Measurements from ENCODE around the gene ISG20L2.

The ISG20L2 gene

DNA sequence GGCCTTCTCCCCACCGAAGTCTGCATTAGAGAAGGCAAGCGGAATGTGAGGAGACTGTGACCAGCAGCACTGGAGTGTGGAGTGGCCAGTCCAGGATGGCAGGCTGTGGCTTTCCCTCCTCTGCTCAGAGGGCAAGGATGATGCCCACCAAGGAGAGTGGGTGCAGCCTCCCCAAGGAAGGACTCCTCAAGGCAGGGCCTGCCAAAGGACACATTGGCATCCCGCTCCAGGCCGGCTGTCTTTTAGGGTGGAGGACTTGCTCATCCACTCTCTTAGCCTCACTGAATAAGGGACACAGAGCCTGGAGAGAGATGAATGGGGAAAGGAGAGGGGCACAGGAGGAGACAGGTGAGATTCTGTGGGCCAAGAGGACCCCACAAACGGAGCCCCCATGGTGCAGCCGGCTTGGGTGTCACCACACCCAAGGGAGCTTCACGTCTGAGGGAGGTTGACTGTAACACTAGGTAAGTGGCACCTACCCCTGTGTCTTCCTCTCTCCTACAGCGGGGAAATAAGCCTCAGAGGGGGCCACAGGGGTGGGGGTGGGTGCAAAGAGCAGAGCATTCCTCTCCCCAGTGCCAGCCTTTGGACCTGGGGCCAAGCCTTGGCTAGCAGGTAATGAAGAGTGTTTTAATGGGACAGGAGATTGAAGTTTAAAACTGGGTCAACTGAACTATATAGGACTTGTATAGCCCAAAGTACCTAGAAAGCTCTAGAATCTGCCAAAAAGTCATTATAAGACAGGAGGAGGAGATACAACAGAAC, 47.2 kb downstream of the ISG20L2 start:
- Histone ChIP-seq H3K4me3 (replicated peaks; ENCODE audit: low read depth, low read length) (no peak overlapping the region), H3K36me3 (ENCODE audit: control insufficient read depth, insufficient read depth, low read length) (no peaks in the 10 kb centered on the region), H3K27me3 (replicated peaks; ENCODE audit: control insufficient read depth, insufficient read depth, low read length) (peaks cover 5% of the 10 kb centered on the region)
- DNase-seq (ENCODE audit: extremely low read depth, insufficient read length): no peak
- TF ChIP-seq, protein P1, sequence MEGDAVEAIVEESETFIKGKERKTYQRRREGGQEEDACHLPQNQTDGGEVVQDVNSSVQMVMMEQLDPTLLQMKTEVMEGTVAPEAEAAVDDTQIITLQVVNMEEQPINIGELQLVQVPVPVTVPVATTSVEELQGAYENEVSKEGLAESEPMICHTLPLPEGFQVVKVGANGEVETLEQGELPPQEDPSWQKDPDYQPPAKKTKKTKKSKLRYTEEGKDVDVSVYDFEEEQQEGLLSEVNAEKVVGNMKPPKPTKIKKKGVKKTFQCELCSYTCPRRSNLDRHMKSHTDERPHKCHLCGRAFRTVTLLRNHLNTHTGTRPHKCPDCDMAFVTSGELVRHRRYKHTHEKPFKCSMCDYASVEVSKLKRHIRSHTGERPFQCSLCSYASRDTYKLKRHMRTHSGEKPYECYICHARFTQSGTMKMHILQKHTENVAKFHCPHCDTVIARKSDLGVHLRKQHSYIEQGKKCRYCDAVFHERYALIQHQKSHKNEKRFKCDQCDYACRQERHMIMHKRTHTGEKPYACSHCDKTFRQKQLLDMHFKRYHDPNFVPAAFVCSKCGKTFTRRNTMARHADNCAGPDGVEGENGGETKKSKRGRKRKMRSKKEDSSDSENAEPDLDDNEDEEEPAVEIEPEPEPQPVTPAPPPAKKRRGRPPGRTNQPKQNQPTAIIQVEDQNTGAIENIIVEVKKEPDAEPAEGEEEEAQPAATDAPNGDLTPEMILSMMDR (IDR thresholded peaks at IDR 0.05; ENCODE audit: insufficient read depth, low read length, poor library complexity, severe bottlenecking): no peak

DNA sequence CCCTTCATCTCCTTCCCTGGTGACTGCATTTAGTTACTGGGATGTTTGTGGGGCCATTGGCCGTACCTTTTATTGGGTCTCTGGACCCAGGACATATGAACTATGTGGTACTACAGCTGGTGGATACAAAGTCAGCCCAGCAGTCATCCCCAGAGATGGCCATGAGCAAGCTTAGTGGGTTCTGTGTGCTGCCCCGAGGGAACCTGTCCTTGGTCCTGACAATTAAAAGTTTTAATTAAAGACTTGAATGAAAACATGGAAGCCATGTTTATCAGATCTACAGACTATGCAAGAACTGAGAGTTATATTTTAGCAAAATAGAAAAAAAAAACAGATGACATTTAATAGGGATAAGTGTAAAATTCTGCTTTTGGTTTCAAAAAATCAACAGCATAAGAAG, 48.5 kb downstream of the ISG20L2 start:
- no peak for DNase-seq (ENCODE audit: extremely low read depth, insufficient read length)
- Histone ChIP-seq H3K4me3 (replicated peaks; ENCODE audit: low read depth, low read length) (no peak overlapping the region), H3K27me3 (replicated peaks; ENCODE audit: control insufficient read depth, insufficient read depth, low read length) (peaks cover 5% of the 10 kb centered on the region), H3K36me3 (ENCODE audit: control insufficient read depth, insufficient read depth, low read length) (no peaks in the 10 kb centered on the region)
- TF ChIP-seq, protein P1 (IDR thresholded peaks at IDR 0.05; ENCODE audit: insufficient read depth, low read length, poor library complexity, severe bottlenecking): no peak

DNA sequence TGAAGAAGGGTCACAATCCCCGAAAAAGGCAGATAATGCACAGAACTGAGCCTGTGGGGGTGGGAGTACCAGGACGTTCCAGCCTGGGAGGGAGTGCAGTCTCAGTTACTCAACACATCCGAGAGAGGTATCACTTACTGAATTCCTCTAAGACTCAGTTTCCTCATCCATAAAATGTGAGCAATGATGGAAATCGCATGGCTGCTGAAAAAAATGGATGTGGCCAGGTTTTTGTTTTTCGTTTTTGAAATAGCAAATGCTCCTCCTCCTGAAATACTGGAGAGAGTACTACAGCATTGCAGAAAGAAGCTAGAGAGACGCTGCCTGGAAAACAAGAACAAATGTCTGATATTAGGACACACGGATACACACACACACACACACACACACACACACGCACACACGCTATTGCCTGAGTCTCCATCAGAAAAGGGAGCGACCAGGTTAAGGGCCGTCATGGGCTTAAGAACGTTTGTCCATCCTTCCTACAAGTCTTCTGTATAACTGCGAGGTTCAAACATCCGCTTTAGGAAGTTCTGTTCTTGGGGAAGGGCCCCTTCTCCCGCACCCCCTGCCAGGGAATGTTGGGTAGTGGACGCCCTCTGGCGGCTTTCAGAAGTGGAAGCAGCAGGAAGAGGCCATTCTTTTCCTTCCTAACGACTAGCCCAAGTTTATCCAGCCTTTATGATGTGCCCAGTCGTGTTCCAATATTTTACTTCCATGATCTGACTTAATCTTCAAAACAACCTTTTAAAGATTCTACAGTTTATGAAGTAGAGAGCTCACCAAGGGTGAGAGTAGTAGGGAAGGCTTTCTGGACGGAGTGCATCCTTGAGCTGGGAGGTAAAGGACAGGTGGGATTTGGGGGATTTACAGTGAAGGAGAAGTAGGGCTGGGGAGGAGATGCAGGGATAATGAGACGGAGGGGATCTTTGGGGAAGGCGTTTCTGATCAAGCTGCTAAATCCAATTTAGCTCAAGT, 50.7 kb downstream of the ISG20L2 start:
- Histone ChIP-seq H3K4me3 (replicated peaks; ENCODE audit: low read depth, low read length) (no peak overlapping the region), H3K27me3 (replicated peaks; ENCODE audit: control insufficient read depth, insufficient read depth, low read length) (peaks cover 3% of the 10 kb centered on the region), H3K36me3 (ENCODE audit: control insufficient read depth, insufficient read depth, low read length) (no peaks in the 10 kb centered on the region)
- peak; percentile 56 for DNase-seq (ENCODE audit: extremely low read depth, insufficient read length)
- TF ChIP-seq, protein P1 (IDR thresholded peaks at IDR 0.05; ENCODE audit: insufficient read depth, low read length, poor library complexity, severe bottlenecking): peak; percentile 83

DNA sequence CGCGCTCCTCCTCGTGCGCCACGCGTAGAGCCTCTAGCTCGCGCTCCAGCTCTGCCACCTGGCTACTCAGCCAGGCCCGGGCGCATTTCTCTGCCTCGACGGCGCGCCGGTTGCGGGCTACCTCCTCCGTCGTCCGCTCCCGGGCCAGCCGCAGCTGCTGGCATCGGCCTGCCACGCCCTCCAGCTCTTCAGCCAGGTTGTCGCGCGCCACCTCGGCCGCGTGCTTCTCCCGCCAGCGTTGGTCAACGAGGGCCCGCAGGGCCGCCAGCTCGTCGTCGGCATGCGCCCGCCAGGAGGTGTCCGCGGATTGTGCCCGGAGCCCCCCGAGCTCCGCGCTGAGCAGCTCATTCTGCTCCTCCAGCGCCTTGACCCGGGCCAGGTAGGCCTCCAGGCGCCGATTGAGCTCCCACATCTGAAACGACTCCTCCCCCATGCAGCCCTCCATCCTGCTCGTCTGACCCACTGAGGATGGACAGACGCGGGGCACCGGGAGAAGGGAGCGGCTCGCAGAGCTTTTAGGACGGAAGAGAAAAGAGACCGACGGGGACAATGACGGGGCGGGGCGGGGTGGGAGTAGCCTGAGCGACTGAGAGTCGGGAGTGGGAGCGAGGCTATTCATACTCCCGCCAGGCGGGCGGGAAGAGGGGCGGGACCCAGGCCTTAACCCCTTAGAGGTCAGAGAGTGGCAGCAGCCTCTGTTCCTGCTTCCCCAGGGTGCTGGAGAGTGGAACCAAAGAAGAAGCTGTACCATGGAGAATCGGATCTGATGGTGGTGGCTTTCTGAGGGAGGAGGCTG, 51.5 kb downstream of the ISG20L2 start, which contains the start of gene NES:
Gene NES, minus strand, starts transcription at position 588 of the 796 bp plus-strand sequence. Its CDS starts 143 bp downstream, at position 445.
- DNase-seq (ENCODE audit: extremely low read depth, insufficient read length): no peak
- no peaks in the 10 kb centered on the region for H3K36me3 ChIP-seq (ENCODE audit: control insufficient read depth, insufficient read depth, low read length)
- H3K27me3 ChIP-seq (replicated peaks; ENCODE audit: control insufficient read depth, insufficient read depth, low read length): peaks cover 1% of the 10 kb centered on the region
- H3K4me3 ChIP-seq (replicated peaks; ENCODE audit: low read depth, low read length): no peak within 1 kb of the TSS
- TF ChIP-seq, protein P1 (IDR thresholded peaks at IDR 0.05; ENCODE audit: insufficient read depth, low read length, poor library complexity, severe bottlenecking): no peak

DNA sequence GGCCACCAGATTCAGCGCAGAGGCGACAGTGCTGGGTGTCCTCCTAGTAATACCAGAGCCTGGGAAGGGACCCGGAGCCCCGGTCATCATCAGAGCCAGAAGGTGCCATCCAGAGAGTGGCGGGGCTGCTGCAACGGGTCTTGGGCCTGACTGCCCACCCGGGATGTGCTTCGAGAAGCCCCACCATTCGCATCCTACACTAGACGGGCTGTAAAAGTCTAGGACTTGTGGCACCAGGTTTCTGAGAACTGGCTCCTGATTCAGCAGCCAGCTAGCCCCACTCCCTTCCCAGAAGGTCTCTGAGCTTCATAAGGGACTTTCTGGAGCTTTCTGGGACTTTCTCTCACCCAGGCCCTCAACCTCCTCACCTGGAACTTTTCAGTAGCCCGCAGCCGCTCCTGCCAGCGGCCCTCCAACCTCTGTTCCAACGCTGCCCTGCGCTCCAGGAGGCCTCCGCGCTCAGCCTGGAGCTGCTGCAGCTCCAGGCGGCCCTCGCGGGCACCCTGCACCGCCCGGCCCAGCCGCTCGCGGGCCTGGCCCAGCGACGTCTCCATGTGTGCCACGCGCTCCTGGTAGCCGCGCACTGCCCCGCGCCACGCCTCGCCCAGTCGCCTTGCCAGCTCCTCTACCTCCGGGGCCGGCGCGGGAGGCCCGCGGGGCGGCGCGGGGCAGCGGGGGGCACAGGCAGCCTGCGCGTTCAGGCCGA, 52.3 kb downstream of the ISG20L2 start:
- H3K4me3 ChIP-seq (replicated peaks; ENCODE audit: low read depth, low read length): no peak overlapping the region
- TF ChIP-seq, protein P1 (IDR thresholded peaks at IDR 0.05; ENCODE audit: insufficient read depth, low read length, poor library complexity, severe bottlenecking): no peak
- H3K27me3 ChIP-seq (replicated peaks; ENCODE audit: control insufficient read depth, insufficient read depth, low read length): peaks cover 1% of the 10 kb centered on the region
- no peaks in the 10 kb centered on the region for H3K36me3 ChIP-seq (ENCODE audit: control insufficient read depth, insufficient read depth, low read length)
- no peak for DNase-seq (ENCODE audit: extremely low read depth, insufficient read length)

All from GM06990 (cell line).